KOPT-K1 (cell line): ENCODE results near the gene NXF1.
"Not testable (repeated sequence)": the region's sequence is repeated elsewhere in the genome, so short reads cannot be mapped to it uniquely, and the experiment has no call there.

ENCODE experiments used
- H3K27ac ChIP-seq: fragments of 200-600 bp; sonication (generic); 2 replicates; pipeline ENCODE4 v1.5.1; 2016; ENCODE audit warnings: antibody characterized with exemption, mild to moderate bottlenecking, low read depth, low read length; ENCODE audit not compliant: poor library complexity, severe bottlenecking
- H3K36me3 ChIP-seq: fragments of 200-600 bp; sonication (generic); 2 replicates; pipeline ENCODE4 v1.5.1; 2017; ENCODE audit warnings: antibody characterized with exemption, mild to moderate bottlenecking, low read length, moderate library complexity; ENCODE audit not compliant: insufficient read depth
- H3K9me3 ChIP-seq: fragments of 200-600 bp; sonication (generic); 2 replicates; pipeline ENCODE4 v1.5.1; 2017; ENCODE audit warnings: antibody characterized with exemption, low read length, mild to moderate bottlenecking; ENCODE audit not compliant: insufficient read depth, poor library complexity, severe bottlenecking

NXF1 gene

GRCh38 chr11:62805076-62805892, at the start of gene NXF1:
Gene NXF1, minus strand, starts transcription at chr11:62805440. Its CDS starts 84 bp downstream, at chr11:62805356.
- Histone ChIP-seq H3K27ac (peak within 1 kb of the TSS; percentile 85), H3K9me3 (no peaks in the 10 kb centered on the region), H3K36me3 (peaks cover 38% of the 10 kb centered on the region)

GRCh38 chr11:62854013-62854824, 49.0 kb upstream of the NXF1 start:
- Histone ChIP-seq H3K27ac (peak overlapping the region; percentile 95), H3K36me3 (peaks cover 45% of the 10 kb centered on the region), H3K9me3 (no peaks in the 10 kb centered on the region)

- H3K9me3 ChIP-seq, result no peaks in the 10 kb centered on the region
- peak overlapping the region; percentile 95 for H3K27ac ChIP-seq
- peaks cover 45% of the 10 kb centered on the region for H3K36me3 ChIP-seq
Measured at GRCh38 chr11:62853279-62853965, 48.2 kb upstream of the NXF1 start.

- H3K9me3 ChIP-seq, result no peaks in the 10 kb centered on the region
- peak overlapping the region; percentile 95 for H3K27ac ChIP-seq
- H3K36me3 ChIP-seq, result peaks cover 45% of the 10 kb centered on the region
Measured at GRCh38 chr11:62852523-62853188, 47.4 kb upstream of the NXF1 start.

- Histone ChIP-seq H3K27ac (no peak overlapping the region), H3K36me3 (peaks cover 45% of the 10 kb centered on the region), H3K9me3 (no peaks in the 10 kb centered on the region)
Measured at GRCh38 chr11:62851807-62852522, 46.7 kb upstream of the NXF1 start.

GRCh38 chr11:62850911-62851806, 45.9 kb upstream of the NXF1 start:
- H3K27ac ChIP-seq, result no peak overlapping the region
- no peaks in the 10 kb centered on the region for H3K9me3 ChIP-seq
- peaks cover 45% of the 10 kb centered on the region for H3K36me3 ChIP-seq

- Histone ChIP-seq H3K36me3 (peaks cover 18% of the 10 kb centered on the region), H3K9me3 (no peaks in the 10 kb centered on the region), H3K27ac (no peak overlapping the region)
Measured at GRCh38 chr11:62847767-62848314, 42.6 kb upstream of the NXF1 start.

- Histone ChIP-seq H3K9me3 (no peaks in the 10 kb centered on the region), H3K36me3 (peaks cover 1% of the 10 kb centered on the region), H3K27ac (no peak overlapping the region)
Measured at GRCh38 chr11:62846177-62846576, 40.9 kb upstream of the NXF1 start.

GRCh38 chr11:62844154-62844553, 38.9 kb upstream of the NXF1 start:
- H3K9me3 ChIP-seq, result no peaks in the 10 kb centered on the region
- no peak overlapping the region for H3K27ac ChIP-seq
- H3K36me3 ChIP-seq, result no peaks in the 10 kb centered on the region

- H3K36me3 ChIP-seq, result no peaks in the 10 kb centered on the region
- no peaks in the 10 kb centered on the region for H3K9me3 ChIP-seq
- H3K27ac ChIP-seq, result peak overlapping the region; percentile 94
Measured at GRCh38 chr11:62843466-62843865, 38.2 kb upstream of the NXF1 start.

GRCh38 chr11:62842891-62843290, 37.7 kb upstream of the NXF1 start:
- not testable (repeated sequence) for H3K9me3 ChIP-seq, H3K36me3 ChIP-seq
- peak overlapping the region; percentile 94 for H3K27ac ChIP-seq

GRCh38 chr11:62842171-62842741, 37.0 kb upstream of the NXF1 start:
- peak overlapping the region; percentile 94 for H3K27ac ChIP-seq
- H3K36me3 ChIP-seq, result peaks cover 8% of the 10 kb centered on the region
- H3K9me3 ChIP-seq, result no peaks in the 10 kb centered on the region
